Esophagus muscularis mucosa (tissue), 4 donors: ENCODE measurements around the gene SLCO2A1.

Source experiments
- EP300 ChIP-seq: sonication (generic); formaldehyde crosslinking; IDR thresholded peaks from one replicate; pipeline ENCODE4 v1.6.1; 2017; ENCODE audit warnings: antibody characterized with exemption
- POLR2A ChIP-seq: fragments of 450-650 bp; IDR thresholded peaks from one replicate; pipeline ENCODE4 v1.6.1; 2017; ENCODE audit warnings: antibody characterized with exemption, moderate library complexity, mild to moderate bottlenecking, low read depth
- POLR2AphosphoS5 ChIP-seq, 2 donors: sonication (generic); formaldehyde crosslinking; IDR thresholded peaks; one replicate each; pipeline ENCODE4 v1.6.1; 2017; ENCODE audit warnings: antibody characterized with exemption in 2 of 2
- TF ChIP-seq, protein P1 (sequence below), 3 experiments: fragments of 200-600 bp in 2 of 3; fragments of 450-650 bp in 1 of 3; sonication (generic) in 2 of 3; IDR thresholded peaks; one replicate each; pipeline ENCODE4 v1.5.1; 2017 to 2019; ENCODE audit warnings: antibody characterized with exemption in 3 of 3, mild to moderate bottlenecking in 2 of 3, moderate library complexity in 1 of 3

DNA sequence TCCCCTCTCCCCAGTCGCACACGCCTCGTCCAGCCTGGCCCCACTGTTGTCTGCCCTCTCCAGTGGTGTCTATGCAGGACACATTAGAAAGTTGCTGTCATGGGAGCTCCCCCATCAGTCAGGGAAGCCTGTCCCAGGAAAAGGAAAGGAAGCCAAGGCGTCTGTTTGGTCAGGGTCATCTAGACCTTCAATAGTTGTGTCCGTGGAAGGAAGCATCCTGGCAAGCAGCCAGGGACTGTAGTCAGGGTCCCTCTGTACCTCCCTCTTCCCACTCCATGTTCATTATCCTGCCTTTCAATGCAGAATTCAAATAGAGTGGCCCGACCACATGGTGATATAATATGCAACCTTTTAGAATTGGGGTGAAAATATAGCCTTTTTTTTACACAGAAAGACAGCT lies 73.4 kb downstream of the SLCO2A1 start:
- no peak for TF ChIP-seq EP300
- TF ChIP-seq, protein P1, sequence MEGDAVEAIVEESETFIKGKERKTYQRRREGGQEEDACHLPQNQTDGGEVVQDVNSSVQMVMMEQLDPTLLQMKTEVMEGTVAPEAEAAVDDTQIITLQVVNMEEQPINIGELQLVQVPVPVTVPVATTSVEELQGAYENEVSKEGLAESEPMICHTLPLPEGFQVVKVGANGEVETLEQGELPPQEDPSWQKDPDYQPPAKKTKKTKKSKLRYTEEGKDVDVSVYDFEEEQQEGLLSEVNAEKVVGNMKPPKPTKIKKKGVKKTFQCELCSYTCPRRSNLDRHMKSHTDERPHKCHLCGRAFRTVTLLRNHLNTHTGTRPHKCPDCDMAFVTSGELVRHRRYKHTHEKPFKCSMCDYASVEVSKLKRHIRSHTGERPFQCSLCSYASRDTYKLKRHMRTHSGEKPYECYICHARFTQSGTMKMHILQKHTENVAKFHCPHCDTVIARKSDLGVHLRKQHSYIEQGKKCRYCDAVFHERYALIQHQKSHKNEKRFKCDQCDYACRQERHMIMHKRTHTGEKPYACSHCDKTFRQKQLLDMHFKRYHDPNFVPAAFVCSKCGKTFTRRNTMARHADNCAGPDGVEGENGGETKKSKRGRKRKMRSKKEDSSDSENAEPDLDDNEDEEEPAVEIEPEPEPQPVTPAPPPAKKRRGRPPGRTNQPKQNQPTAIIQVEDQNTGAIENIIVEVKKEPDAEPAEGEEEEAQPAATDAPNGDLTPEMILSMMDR (IDR thresholded peaks at IDR 0.05) = no peak
- no peak for TF ChIP-seq POLR2A
- no peak for TF ChIP-seq POLR2AphosphoS5 (IDR thresholded peaks at IDR 0.05)
